ENCODE measurements around the gene ERBB2. TPM values are rescaled to one million over a fixed set of nuclear protein-coding genes. Genes with fewer than 3 reads are reported as not detected.

The ERBB2 gene
- total RNA-seq, 2 experiments from 2014 or later: 2.4 to 4.6 TPM

DNA sequence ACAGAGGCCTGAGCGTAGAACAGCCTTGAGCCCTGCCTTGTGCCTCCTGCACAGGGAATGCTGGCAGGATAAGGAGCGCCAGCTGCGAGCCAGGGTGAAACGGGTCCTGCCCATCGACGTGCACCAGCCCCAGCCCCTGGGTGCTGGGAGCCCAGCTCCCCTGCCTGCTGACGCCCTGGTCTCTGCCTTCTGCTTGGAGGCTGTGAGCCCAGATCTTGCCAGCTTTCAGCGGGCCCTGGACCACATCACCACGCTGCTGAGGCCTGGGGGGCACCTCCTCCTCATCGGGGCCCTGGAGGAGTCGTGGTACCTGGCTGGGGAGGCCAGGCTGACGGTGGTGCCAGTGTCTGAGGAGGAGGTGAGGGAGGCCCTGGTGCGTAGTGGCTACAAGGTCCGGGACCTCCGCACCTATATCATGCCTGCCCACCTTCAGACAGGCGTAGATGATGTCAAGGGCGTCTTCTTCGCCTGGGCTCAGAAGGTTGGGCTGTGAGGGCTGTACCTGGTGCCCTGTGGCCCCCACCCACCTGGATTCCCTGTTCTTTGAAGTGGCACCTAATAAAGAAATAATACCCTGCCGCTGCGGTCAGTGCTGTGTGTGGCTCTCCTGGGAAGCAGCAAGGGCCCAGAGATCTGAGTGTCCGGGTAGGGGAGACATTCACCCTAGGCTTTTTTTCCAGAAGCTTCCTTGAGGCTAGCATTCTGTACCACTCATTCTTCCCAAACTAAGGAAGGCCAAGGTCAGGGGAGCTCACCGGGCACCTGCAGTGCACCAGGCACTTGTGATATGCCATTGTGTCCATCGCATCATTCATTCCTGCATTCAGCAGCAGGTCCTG is 29.7 kb upstream of the ERBB2 start:
- no peak for ATAC-seq (ENCODE audit: poor library complexity)
- intact Hi-C loops (cut with DNase I, micrococcal nuclease): loop anchor here in 1 of 2 experiments (5.0 kb wide), 1 partner anchor 82 kb away; no protein-coding TSS in a partner anchor
- H3K27ac ChIP-seq (ENCODE audit: low read depth in 1 of 2, low read length in 2 of 2): no peak overlapping the region
- H3K27me3 Mint-ChIP-seq: peaks cover 33% of the 10 kb centered on the region
- no peak for DNase-seq
- H3K4me3 ChIP-seq (ENCODE audit: low read length): no peak overlapping the region
- no peak overlapping the region for H3K4me3 Mint-ChIP-seq
- no peaks in the 10 kb centered on the region for H3K9me3 Mint-ChIP-seq
- ChIA-PET POLR2A (interaction anchor here (0.7 to 2.3 kb wide), 4 partner anchors 9 to 51 kb away, joined by 3 to 7 read pairs (median 5); partner anchors contain the start of gene PGAP3), CTCF (interaction anchor here (2.4 kb wide), 1 partner anchor 48 kb away, joined by 11 read pairs; no protein-coding TSS in a partner anchor)
- peaks cover 37% of the 10 kb centered on the region for H3K4me1 ChIP-seq (ENCODE audit: insufficient read depth, low read length)
- no peaks in the 10 kb centered on the region for H3K36me3 Mint-ChIP-seq (ENCODE audit: low read depth)
- peaks cover 15% of the 10 kb centered on the region for H3K4me1 Mint-ChIP-seq (ENCODE audit: low read depth)
- peaks cover 15 to 34% of the 10 kb centered on the region in 2 experiments for H3K27me3 ChIP-seq (ENCODE audit: control insufficient read depth in 1 of 2, insufficient read depth in 2 of 2, low read length in 2 of 2)
- no peak overlapping the region for H3K27ac Mint-ChIP-seq
- H3K9me3 ChIP-seq (ENCODE audit: control insufficient read depth in 1 of 2, insufficient read depth in 1 of 2, low read length in 2 of 2): no peaks in the 10 kb centered on the region
- no peaks in the 10 kb centered on the region for H3K36me3 ChIP-seq (ENCODE audit: insufficient read depth, low read length)
- TF ChIP-seq, protein P1, sequence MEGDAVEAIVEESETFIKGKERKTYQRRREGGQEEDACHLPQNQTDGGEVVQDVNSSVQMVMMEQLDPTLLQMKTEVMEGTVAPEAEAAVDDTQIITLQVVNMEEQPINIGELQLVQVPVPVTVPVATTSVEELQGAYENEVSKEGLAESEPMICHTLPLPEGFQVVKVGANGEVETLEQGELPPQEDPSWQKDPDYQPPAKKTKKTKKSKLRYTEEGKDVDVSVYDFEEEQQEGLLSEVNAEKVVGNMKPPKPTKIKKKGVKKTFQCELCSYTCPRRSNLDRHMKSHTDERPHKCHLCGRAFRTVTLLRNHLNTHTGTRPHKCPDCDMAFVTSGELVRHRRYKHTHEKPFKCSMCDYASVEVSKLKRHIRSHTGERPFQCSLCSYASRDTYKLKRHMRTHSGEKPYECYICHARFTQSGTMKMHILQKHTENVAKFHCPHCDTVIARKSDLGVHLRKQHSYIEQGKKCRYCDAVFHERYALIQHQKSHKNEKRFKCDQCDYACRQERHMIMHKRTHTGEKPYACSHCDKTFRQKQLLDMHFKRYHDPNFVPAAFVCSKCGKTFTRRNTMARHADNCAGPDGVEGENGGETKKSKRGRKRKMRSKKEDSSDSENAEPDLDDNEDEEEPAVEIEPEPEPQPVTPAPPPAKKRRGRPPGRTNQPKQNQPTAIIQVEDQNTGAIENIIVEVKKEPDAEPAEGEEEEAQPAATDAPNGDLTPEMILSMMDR (IDR thresholded peaks at IDR 0.05): no peak

DNA sequence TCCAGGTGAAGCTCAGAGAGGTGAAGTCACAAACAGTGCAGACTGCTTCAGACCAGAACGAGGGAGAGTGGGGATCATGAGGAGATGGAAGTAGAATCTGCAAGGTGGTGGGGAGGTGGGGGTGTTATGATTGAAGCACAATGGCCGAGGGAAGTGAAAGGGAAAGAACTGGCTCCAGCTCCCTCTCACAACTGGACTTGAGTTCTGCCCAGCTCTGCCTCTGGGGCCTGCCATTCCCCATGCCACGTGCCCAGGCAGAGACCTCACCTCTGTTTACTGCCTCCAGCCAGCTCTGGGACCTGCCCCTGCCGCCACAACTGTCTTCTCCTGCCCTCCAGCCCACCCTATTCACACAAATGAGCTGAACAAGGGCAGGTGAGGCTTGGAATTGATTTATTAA is 29.1 kb upstream of the ERBB2 start:
- no peak overlapping the region for H3K4me3 ChIP-seq (ENCODE audit: low read length)
- Mint-ChIP-seq H3K27ac (no peak overlapping the region), H3K4me3 (no peak overlapping the region), H3K9me3 (no peaks in the 10 kb centered on the region), H3K4me1 (ENCODE audit: low read depth) (peaks cover 21% of the 10 kb centered on the region), H3K36me3 (ENCODE audit: low read depth) (no peaks in the 10 kb centered on the region), H3K27me3 (peaks cover 26% of the 10 kb centered on the region)
- peaks cover 43% of the 10 kb centered on the region for H3K4me1 ChIP-seq (ENCODE audit: insufficient read depth, low read length)
- ChIA-PET CTCF (interaction anchor here (2.3 kb wide), 1 partner anchor 48 kb away, joined by 19 read pairs; no protein-coding TSS in a partner anchor), POLR2A (interaction anchor here (0.7 to 2.3 kb wide), 4 partner anchors 8 to 52 kb away, joined by 3 to 7 read pairs (median 5); partner anchors contain the start of gene PGAP3)
- TF ChIP-seq, protein P1 (IDR thresholded peaks at IDR 0.05): no peak
- DNase-seq (no peak), ATAC-seq (ENCODE audit: poor library complexity) (no peak)
- peaks cover 15 to 33% of the 10 kb centered on the region in 2 experiments for H3K27me3 ChIP-seq (ENCODE audit: control insufficient read depth in 1 of 2, insufficient read depth in 2 of 2, low read length in 2 of 2)
- no peak overlapping the region for H3K27ac ChIP-seq (ENCODE audit: low read depth in 1 of 2, low read length in 2 of 2)
- intact Hi-C loops (cut with DNase I, micrococcal nuclease): no loop called here
- no peaks in the 10 kb centered on the region for H3K9me3 ChIP-seq (ENCODE audit: control insufficient read depth in 1 of 2, insufficient read depth in 1 of 2, low read length in 2 of 2)
- H3K36me3 ChIP-seq (ENCODE audit: insufficient read depth, low read length): no peaks in the 10 kb centered on the region

DNA sequence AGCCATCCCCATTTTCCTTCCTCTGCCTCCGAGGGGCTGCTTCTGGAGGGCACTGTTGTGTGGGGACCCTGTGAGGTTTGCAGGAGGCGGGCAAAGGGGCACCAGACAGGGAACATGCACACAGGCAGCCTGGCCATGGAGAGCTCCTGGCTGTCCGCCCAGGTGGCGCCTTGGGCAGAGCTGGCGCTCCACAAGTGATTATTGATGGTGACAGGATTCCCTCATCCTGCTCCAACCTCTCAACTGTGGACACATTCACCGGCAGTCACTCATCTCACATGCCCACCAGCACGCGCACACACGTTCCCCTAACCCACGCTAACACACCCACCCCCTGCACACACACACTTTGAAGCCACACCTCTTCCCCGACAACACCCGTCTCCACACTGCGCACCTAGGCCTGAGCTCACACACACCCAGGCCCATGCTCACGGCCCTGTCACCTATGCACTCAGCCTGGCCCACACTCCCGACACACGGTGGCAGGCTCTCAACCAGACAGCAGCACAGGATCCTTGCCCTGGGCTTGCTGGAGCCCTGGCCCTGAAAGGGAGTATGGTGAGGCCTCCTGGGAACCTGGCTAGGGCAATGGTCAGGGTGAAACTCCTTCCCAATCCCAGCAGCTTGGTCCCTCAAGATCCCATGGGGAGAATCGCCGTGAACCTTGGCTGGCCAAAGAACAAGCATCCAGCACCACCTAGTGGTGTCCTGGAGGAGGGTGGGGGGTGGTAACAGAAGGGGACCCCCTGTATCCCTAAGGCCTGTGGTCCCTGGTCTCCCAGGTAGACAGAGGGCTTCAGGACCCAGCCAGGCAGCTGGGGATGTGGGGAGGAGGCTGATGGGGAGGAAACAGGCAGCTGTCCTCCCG is 28.0 kb upstream of the ERBB2 start:
- no peaks in the 10 kb centered on the region for H3K9me3 Mint-ChIP-seq
- Histone ChIP-seq H3K27ac (ENCODE audit: low read depth in 1 of 2, low read length in 2 of 2) (no peak overlapping the region), H3K9me3 (ENCODE audit: control insufficient read depth in 1 of 2, insufficient read depth in 1 of 2, low read length in 2 of 2) (no peaks in the 10 kb centered on the region), H3K27me3 (ENCODE audit: control insufficient read depth in 1 of 2, insufficient read depth in 2 of 2, low read length in 2 of 2) (peaks cover 15 to 23% of the 10 kb centered on the region in 2 experiments), H3K36me3 (ENCODE audit: insufficient read depth, low read length) (no peaks in the 10 kb centered on the region), H3K4me3 (ENCODE audit: low read length) (no peak overlapping the region), H3K4me1 (ENCODE audit: insufficient read depth, low read length) (peaks cover 51% of the 10 kb centered on the region)
- POLR2A ChIA-PET: interaction anchor here (1.1 to 2.3 kb wide), 4 partner anchors 7 to 50 kb away, joined by 3 to 7 read pairs (median 5); partner anchors contain the start of gene PGAP3
- TF ChIP-seq, protein P1 (IDR thresholded peaks at IDR 0.05): peak; percentile 46
- CTCF ChIA-PET: interaction anchor here (2.3 kb wide), 1 partner anchor 49 kb away, joined by 19 read pairs; no protein-coding TSS in a partner anchor
- no peak overlapping the region for H3K27ac Mint-ChIP-seq
- ATAC-seq (ENCODE audit: poor library complexity) (no peak), DNase-seq (peak in 1 of 14 experiments; percentile 26)
- peaks cover 18% of the 10 kb centered on the region for H3K27me3 Mint-ChIP-seq
- peaks cover 32% of the 10 kb centered on the region for H3K4me1 Mint-ChIP-seq (ENCODE audit: low read depth)
- H3K4me3 Mint-ChIP-seq: peak overlapping the region; percentile 62
- no peaks in the 10 kb centered on the region for H3K36me3 Mint-ChIP-seq (ENCODE audit: low read depth)
- intact Hi-C loops (cut with DNase I, micrococcal nuclease): loop anchor here in 1 of 2 experiments (1.0 kb wide), 1 partner anchor 50 kb away; no protein-coding TSS in a partner anchor

All from CD4-positive, alpha-beta T cell (primary cell).